AG09309 (cell line): ENCODE results near the gene OPRM1.

Experiments
- DNase-seq: peaks from one replicate; pipeline ENCODE4 v3.0.0-alpha.2; 2010; ENCODE audit warnings: low read depth
- H3K4me3 ChIP-seq: 2 replicates; pipeline ENCODE4 v1.5.1; 2011; ENCODE audit warnings: mild to moderate bottlenecking, low read depth, low read length, moderate library complexity; ENCODE audit not compliant: control insufficient read depth
- CTCF ChIP-seq: IDR thresholded peaks from 2 replicates; pipeline ENCODE4 v1.5.1; 2011; ENCODE audit warnings: mild to moderate bottlenecking, low read depth, low read length, inconsistent platforms; ENCODE audit not compliant: insufficient read depth, control insufficient read depth; ENCODE audit errors: missing control alignments

The OPRM1 gene

GRCh38 chr6:154223296-154223695 lies 184.3 kb downstream of the OPRM1 start:
- no peak overlapping the region for H3K4me3 ChIP-seq
- no peak for TF ChIP-seq CTCF

DNA sequence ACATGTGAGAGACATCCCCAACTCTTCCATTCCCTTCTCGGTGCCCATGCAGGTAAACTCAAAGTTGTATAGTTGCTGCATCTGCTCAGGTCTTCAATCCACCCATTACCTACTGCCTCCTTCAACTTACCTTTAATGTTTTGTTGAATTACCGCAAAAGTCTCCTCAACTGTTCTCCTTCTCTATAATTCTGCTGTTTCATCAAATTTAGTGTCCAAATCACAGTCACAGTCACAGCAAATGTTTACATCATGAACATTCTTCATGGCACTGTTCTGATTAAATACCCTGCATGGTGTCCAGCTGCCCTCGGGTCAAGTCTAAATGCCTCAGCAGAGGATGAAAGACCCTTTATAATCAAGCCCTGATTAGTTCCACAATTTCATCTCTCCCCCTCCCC lies 187.4 kb downstream of the OPRM1 start:
- TF ChIP-seq CTCF, result no peak
- no peak overlapping the region for H3K4me3 ChIP-seq
- no peak for DNase-seq

More at GRCh38 chr6:154223296-154223695, 184.3 kb downstream of the OPRM1 start:
- DNase-seq, result no peak

- no peak for TF ChIP-seq CTCF
- no peak overlapping the region for H3K4me3 ChIP-seq
These were observed 189.0 kb downstream of the OPRM1 start for GRCh38 chr6:154227862-154228520.

GRCh38 chr6:154228521-154228905 lies 189.5 kb downstream of the OPRM1 start:
- no peak for DNase-seq
- H3K4me3 ChIP-seq, result no peak overlapping the region
- no peak for TF ChIP-seq CTCF

More at GRCh38 chr6:154227862-154228520, 189.0 kb downstream of the OPRM1 start:
- DNase-seq, result no peak

DNA sequence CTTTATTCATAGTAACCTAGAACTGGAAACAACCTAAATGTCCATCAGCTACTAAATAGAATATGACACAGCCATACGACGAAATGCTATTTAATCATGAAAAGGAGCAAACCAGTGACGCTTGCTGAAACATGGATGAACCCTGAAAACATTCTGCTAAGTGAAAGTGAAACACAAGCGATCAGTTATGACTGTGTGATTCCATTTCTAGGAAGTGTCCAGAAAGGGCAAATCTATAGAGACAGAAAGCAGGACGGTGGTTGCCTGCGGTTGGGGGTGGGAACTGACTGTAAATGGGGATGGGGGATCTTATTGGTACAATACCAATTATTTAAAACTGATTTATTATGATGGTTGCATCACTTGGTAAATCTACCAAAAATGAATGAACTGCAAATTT lies 190.7 kb downstream of the OPRM1 start:
- TF ChIP-seq CTCF, result no peak
- H3K4me3 ChIP-seq, result no peak overlapping the region
- DNase-seq, result no peak

DNA sequence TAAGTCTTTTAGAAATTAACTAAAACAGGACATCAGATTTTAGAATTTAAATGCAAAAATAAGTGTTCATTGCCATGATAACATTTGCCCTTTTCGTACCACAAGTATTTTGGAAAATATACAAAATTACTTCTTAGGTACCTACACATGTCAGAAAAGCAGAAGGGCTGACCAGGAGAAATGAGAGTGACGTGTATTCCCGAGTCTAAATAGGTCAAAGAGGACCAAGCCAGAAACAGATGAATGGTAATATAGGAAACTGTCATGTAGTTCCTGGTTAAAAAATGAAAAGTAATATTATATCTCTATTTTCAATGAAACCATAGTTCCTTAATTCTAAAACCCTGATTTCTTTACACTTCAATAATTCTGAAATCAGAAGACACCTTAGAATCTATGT lies 191.4 kb downstream of the OPRM1 start:
- no peak for DNase-seq
- no peak for TF ChIP-seq CTCF
- H3K4me3 ChIP-seq, result no peak overlapping the region
